Adrenal gland (tissue), 12 donors: ENCODE data around the gene CCDC142. TPM values are rescaled to one million over a fixed set of nuclear protein-coding genes. Genes with fewer than 3 reads are reported as not detected.
A peak's percentile ranks its signal among the peaks of the same experiment; 100 is the strongest.

Source experiments
- DNase-seq, 7 donors: peaks; one replicate each; pipeline ENCODE4 v3.0.0-alpha.2; 2019 to 2020
- H3K27ac ChIP-seq, 5 donors: fragments of 200-600 bp; sonication (generic) in 4 of 5; 1 replicate in 3 of 5; 2 replicates in 2 of 5; pipeline versions ENCODE4 v1.5.1 to v1.8.0; 2016 to 2020; ENCODE audit warnings: mild to moderate bottlenecking in 1 of 5
- H3K27me3 ChIP-seq: fragments of 200-600 bp; 2 replicates; pipeline ENCODE4 v1.8.0; 2021
- H3K36me3 ChIP-seq, 2 donors: fragments of 200-600 bp; replicated peaks in 1 of 2; 1 replicate in 1 of 2; 2 replicates in 1 of 2; pipeline versions ENCODE4 v1.5.1 to v1.8.0; 2018 to 2022
- H3K4me1 ChIP-seq, 2 donors: fragments of 200-600 bp; replicated peaks in 1 of 2; 1 replicate in 1 of 2; 2 replicates in 1 of 2; pipeline versions ENCODE4 v1.5.1 to v1.8.0; 2018 to 2021
- H3K4me3 ChIP-seq, 4 donors: fragments of 200-600 bp; sonication (generic) in 3 of 4; one replicate each; pipeline ENCODE4 v1.5.1; 2016 to 2018
- H3K9me3 ChIP-seq, 3 donors: fragments of 200-600 bp; sonication (generic) in 1 of 3; replicated peaks in 1 of 3; 1 replicate in 2 of 3; 2 replicates in 1 of 3; pipeline versions ENCODE4 v1.5.1 to v1.8.0; 2016 to 2021
- CTCF ChIP-seq, 6 experiments: fragments of 450-650 bp in 4 of 6; fragments of 200-600 bp in 2 of 6; sonication (generic) in 1 of 6; IDR thresholded peaks; 1 replicate in 5 of 6; 2 replicates in 1 of 6; pipeline versions ENCODE4 v1.5.1 to v1.8.0; 2016 to 2021; ENCODE audit warnings: antibody characterized with exemption in 6 of 6, mild to moderate bottlenecking in 2 of 6, moderate library complexity in 1 of 6
- POLR2A ChIP-seq, 2 donors: fragments of 450-650 bp; IDR thresholded peaks; one replicate each; pipeline ENCODE4 v1.6.1; 2017; ENCODE audit warnings: antibody characterized with exemption in 2 of 2, mild to moderate bottlenecking in 2 of 2, moderate library complexity in 1 of 2
- WGBS, 4 donors: extraction: QIAGEN DNeasy Blood & Tissue Kit in 2 of 4; methylation state at CpG; one replicate each; pipeline versions ENCODE4 v1.1.5 to v1.1.7; 2013 to 2017; 5-methylcytosine and 5-hydroxymethylcytosine counted together
- intact Hi-C, 2 donors: fragments of 100-400 bp; cut with DNase I; formaldehyde crosslinking; loops; one replicate each; pipeline versions ENCODE4 v1.14.1 to v1.15.0; 2022 to 2023
- polyA plus RNA-seq, 3 donors: library from polyadenylated mRNA; stranded (reverse); fragments of 200-250 nt in 2 of 3; fragments of 350-450 nt in 1 of 3; fragmentation: Illumina TruSeq in 1 of 3; extraction: RNeasy Lipid Tissue Mini Kit (QIAGEN cat#74804) in 1 of 3; gene quantifications; one replicate each; pipeline ENCODE4 v1.2.3, GENCODE V29; 2013 to 2014
- total RNA-seq, 9 donors: library from RNA; depleted of rRNA in 4 of 9; stranded (reverse); fragments of >200 nt in 4 of 9; fragments of 120-200 nt in 1 of 9; fragmentation: NEBNext Ultra II Directional in 1 of 9; extraction: Animal tissue kit (Norgen Biotek cat#: 25700) in 1 of 9; gene quantifications; one replicate each; pipeline versions ENCODE4 v1.1.0 to v1.2.4, GENCODE V29; 2013 to 2023
- donor health status: healthy with polysubstance abuse.
- donor health status: Bipolar disorder and iron deficiency.
- donor health status: DM: yes; HTN: yes; CAD: no.
- donor health status: DM: no; HTN: no; CAD: no.
- donor health status: DM: no; HTN: no; CAD: no.
- donor health status: DM: yes; HTN: yes; CAD: no.

CCDC142 gene
- total and polyA plus RNA-seq, 12 donors: 3.2 to 46.0 (median 12.3) TPM

DNA sequence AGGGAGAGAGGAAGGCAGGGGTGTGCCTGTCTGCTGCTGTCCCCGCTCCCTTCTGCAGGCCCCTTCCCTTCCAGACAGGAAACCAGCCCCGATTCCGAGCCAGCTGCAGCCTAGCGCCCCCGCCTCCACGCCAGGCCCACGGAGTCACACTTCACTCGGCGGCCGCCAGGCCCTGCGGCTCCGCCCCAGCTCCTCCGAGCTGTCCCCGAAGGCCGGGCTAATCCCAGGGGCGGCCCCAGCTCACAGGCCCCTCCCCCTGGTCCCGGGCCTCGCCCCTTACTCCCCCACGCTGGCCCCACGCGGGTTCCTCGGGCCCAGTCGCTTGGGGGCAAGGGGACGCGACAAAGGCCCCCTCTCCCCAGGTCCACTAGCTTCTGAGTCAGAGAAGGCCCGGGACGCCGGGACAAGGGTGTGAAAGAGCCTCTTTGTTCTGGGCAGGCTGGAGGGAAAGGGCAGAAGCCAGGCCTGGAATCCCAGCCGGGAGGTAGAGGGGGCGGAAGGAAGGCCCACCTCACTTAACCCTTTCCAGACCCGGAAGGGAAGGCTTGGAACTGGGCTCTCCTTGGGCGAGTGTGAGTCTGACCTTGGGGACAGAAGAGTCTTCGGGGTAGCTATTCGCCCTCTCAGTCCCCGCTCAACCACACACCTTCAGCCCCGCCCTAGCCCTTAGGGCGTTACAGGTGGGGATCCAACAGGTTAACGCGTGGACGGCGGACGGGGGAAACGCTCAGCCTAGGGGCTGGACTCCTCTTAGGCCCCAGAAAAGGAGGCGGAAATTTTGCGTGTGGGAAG is 42.2 kb downstream of the CCDC142 start:
- intact Hi-C loops: no loop called here
- 15 to 22% (median 18%) methylated on average over 19 to 45 of the region's 45 CpGs for WGBS, 4 donors
- DNase-seq: peak; percentile 84 to 88 (median 86)

GRCh38 chr2:74439803-74440377 is 42.9 kb downstream of the CCDC142 start:
- WGBS, 4 donors: 5 to 14% (median 11%) methylated on average over 12 to 14 of the region's 14 CpGs
- no peak for TF ChIP-seq CTCF (IDR thresholded peaks at IDR 0.05)
- no peak for TF ChIP-seq POLR2A (IDR thresholded peaks at IDR 0.05)
- no peaks in the 10 kb centered on the region for H3K36me3 ChIP-seq
- intact Hi-C loops: no loop called here
- peak; percentile 53 to 80 (median 67) for DNase-seq
- no peaks in the 10 kb centered on the region for H3K9me3 ChIP-seq
- H3K27ac ChIP-seq: peak overlapping the region in 3 of 5 donors; percentile 60 to 74 (median 71)
- H3K27me3 ChIP-seq: peaks cover 11% of the 10 kb centered on the region
- peaks cover 13 to 28% of the 10 kb centered on the region in 2 donors for H3K4me1 ChIP-seq
- H3K4me3 ChIP-seq: peak overlapping the region; percentile 0 to 74 (median 64)

More for the DNA sequence above, 42.2 kb downstream of the CCDC142 start:
- Histone ChIP-seq H3K36me3 (no peaks in the 10 kb centered on the region), H3K9me3 (no peaks in the 10 kb centered on the region), H3K27ac (peak overlapping the region in 3 of 5 donors; percentile 60 to 74 (median 71)), H3K27me3 (peaks cover 11% of the 10 kb centered on the region), H3K4me1 (peaks cover 13 to 28% of the 10 kb centered on the region in 2 donors), H3K4me3 (peak overlapping the region; percentile 0 to 74 (median 64))
- TF ChIP-seq CTCF (IDR thresholded peaks at IDR 0.05): peak in 5 of 6 experiments; percentile 40 to 60 (median 42)
- TF ChIP-seq POLR2A (IDR thresholded peaks at IDR 0.05): peak; percentile 17 to 66

GRCh38 chr2:74439373-74439772 is 43.4 kb downstream of the CCDC142 start:
- TF ChIP-seq POLR2A (IDR thresholded peaks at IDR 0.05) (no peak), CTCF (IDR thresholded peaks at IDR 0.05) (no peak)
- peak overlapping the region in 3 of 5 donors; percentile 60 to 74 (median 71) for H3K27ac ChIP-seq
- DNase-seq: no peak
- intact Hi-C loops: no loop called here
- 29 to 55% (median 45%) methylated on average over 3 of the region's 3 CpGs; no CpG with 5 or more reads in 1 of the 4 donors for WGBS, 4 donors
- no peaks in the 10 kb centered on the region for H3K9me3 ChIP-seq
- peak overlapping the region in 2 of 4 donors; percentile 65 to 74 for H3K4me3 ChIP-seq
- peaks cover 11% of the 10 kb centered on the region for H3K27me3 ChIP-seq
- H3K36me3 ChIP-seq: no peaks in the 10 kb centered on the region
- H3K4me1 ChIP-seq: peaks cover 13 to 28% of the 10 kb centered on the region in 2 donors

GRCh38 chr2:74438248-74438647 is 44.5 kb downstream of the CCDC142 start:
- DNase-seq: no peak
- TF ChIP-seq POLR2A (IDR thresholded peaks at IDR 0.05) (no peak), CTCF (IDR thresholded peaks at IDR 0.05) (no peak)
- intact Hi-C loops: no loop called here
- Histone ChIP-seq H3K27me3 (peaks cover 11% of the 10 kb centered on the region), H3K9me3 (no peaks in the 10 kb centered on the region), H3K27ac (no peak overlapping the region), H3K4me1 (peaks cover 13 to 28% of the 10 kb centered on the region in 2 donors), H3K36me3 (no peaks in the 10 kb centered on the region), H3K4me3 (no peak overlapping the region)
- WGBS, 4 donors: 88 to 100% (median 95%) methylated on average over 1 of the region's 1 CpG
